ENCODE results near the gene TRAF7.
A peak's percentile ranks its signal among the peaks of the same experiment; 100 is the strongest.
"Not testable (repeated sequence)": the region's sequence is repeated elsewhere in the genome, so short reads cannot be mapped to it uniquely, and the experiment has no call there.

The TRAF7 gene

GRCh38 chr16:2155091-2155950 lies at the start of gene TRAF7:
TSS of gene TRAF7 (plus strand) at chr16:2155782. CDS start at chr16:2163921, 8,139 bp downstream.
- peak; percentile 100 for DNase-seq

GRCh38 chr16:2106211-2106610 lies 49.4 kb upstream of the TRAF7 start:
- DNase-seq, result not testable (repeated sequence)

GRCh38 chr16:2107121-2107790 lies 48.3 kb upstream of the TRAF7 start:
- not testable (repeated sequence) for DNase-seq

- DNase-seq, result not testable (repeated sequence)
Observed at GRCh38 chr16:2107791-2108125, 47.8 kb upstream of the TRAF7 start.

- DNase-seq, result not testable (repeated sequence)
Observed at GRCh38 chr16:2108446-2109270, 46.9 kb upstream of the TRAF7 start.

- DNase-seq, result not testable (repeated sequence)
Observed at GRCh38 chr16:2109271-2109580, 46.4 kb upstream of the TRAF7 start.

- not testable (repeated sequence) for DNase-seq
Observed at GRCh38 chr16:2109872-2110271, 45.7 kb upstream of the TRAF7 start.

GRCh38 chr16:2110332-2111008 lies 45.1 kb upstream of the TRAF7 start:
- DNase-seq, result not testable (repeated sequence)

GRCh38 chr16:2111009-2111353 lies 44.6 kb upstream of the TRAF7 start:
- DNase-seq, result not testable (repeated sequence)

- DNase-seq, result not testable (repeated sequence)
Observed at GRCh38 chr16:2111412-2112335, 43.9 kb upstream of the TRAF7 start.

GRCh38 chr16:2112539-2113106 lies 43.0 kb upstream of the TRAF7 start:
- not testable (repeated sequence) for DNase-seq

- DNase-seq, result not testable (repeated sequence)
Observed at GRCh38 chr16:2114225-2114624, 41.4 kb upstream of the TRAF7 start.

GRCh38 chr16:2114885-2115590 lies 40.5 kb upstream of the TRAF7 start:
- DNase-seq, result not testable (repeated sequence)

GRCh38 chr16:2115591-2115973 lies 40.0 kb upstream of the TRAF7 start:
- no peak for DNase-seq

GRCh38 chr16:2116428-2116827 lies 39.2 kb upstream of the TRAF7 start:
- DNase-seq, result not testable (repeated sequence)

GRCh38 chr16:2117341-2117740 lies 38.2 kb upstream of the TRAF7 start:
- DNase-seq, result not testable (repeated sequence)

- DNase-seq, result not testable (repeated sequence)
Observed at GRCh38 chr16:2117960-2118722, 37.4 kb upstream of the TRAF7 start.

GRCh38 chr16:2121325-2121724 lies 34.3 kb upstream of the TRAF7 start:
- DNase-seq, result not testable (repeated sequence)

GRCh38 chr16:2121853-2122252 lies 33.7 kb upstream of the TRAF7 start:
- no peak for DNase-seq

GRCh38 chr16:2122429-2122828 lies 33.2 kb upstream of the TRAF7 start:
- DNase-seq, result no peak
